AG08395 (cell line): ENCODE results near the gene TLR9.
A peak's percentile ranks its signal among the peaks of the same experiment; 100 is the strongest.

Experiments used
- DNase-seq: peaks from one replicate; pipeline ENCODE4 v3.0.0; 2012; ENCODE audit warnings: mixed read lengths, low spot score

TLR9 gene

DNA sequence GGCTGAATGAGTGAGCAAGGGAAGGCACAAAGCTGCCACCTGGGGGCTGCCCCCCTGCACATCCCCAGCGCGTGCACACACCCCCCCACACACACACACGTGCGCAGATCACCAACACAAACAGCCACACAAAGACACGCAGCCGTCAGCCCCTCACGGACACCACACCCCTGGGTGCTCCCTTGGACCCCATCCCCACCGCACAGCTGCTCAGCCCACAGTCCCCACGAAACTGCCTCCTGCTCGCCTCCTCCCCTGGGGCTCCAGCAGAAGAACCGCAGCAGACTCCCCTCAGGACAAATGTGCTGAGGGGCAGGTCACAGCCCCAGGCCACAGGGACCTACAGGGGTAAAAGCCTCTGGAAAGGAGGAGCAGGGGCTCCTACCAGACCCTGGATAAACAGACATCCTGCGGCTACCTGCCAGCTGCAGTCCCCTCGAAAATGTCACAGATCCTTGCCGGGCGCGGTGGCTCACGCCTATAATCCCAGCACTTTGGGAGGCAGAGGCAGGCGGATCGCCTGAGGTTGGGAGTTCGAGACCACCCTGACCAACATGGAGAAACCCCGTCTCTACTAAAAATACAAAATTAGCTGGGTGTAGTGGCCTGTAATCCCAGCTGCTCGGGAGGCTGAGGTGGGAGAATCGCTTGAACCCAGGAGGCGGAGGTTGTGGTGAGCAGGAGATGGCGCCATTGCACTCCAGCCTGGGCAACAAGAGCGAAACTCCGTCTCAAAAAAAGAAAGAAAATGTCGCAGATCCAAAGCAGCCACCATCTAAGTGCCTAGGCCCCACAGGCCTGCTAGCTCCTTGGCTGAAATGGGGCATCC lies 7.0 kb upstream of the TLR9 start:
- DNase-seq: no peak

DNA sequence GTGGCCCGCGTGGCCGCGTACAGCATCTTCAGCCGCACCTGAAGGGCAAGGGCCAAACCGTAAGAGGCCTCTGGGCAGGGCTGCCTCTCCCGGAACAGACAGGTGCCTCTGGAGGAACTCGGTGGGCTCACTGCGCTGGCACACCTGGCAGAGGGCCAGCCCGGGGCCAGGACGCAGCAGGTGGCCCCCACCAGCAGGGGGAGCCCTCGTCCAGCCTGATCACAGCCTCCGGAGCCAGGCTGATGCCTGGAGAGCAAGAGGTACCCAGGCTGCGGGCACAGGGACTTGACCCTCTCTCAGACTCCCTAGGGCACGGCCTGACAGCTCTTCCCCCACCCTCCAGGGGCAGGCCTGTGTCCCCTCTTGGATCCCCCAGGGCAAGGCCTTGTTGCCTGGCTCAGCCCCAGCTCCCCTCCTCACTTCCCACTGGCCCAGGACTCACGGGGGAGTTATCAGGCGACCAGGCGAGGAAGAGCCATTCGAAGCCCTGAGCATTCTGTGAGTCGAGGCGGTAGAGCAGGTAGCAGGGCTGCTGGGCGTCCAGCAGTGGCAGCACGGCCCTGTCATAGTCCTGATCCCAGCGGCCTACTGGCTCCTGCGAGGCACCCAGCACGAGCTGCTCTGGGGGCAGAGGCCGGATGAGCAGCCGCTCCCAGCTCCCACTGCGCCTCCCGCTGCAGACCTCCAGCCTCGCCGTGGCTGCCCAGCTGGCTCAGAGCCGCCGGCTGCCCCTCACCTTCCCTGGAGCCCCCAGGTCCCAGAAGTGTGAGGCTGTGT lies 6.2 kb upstream of the TLR9 start:
- peak; percentile 68 for DNase-seq

DNA sequence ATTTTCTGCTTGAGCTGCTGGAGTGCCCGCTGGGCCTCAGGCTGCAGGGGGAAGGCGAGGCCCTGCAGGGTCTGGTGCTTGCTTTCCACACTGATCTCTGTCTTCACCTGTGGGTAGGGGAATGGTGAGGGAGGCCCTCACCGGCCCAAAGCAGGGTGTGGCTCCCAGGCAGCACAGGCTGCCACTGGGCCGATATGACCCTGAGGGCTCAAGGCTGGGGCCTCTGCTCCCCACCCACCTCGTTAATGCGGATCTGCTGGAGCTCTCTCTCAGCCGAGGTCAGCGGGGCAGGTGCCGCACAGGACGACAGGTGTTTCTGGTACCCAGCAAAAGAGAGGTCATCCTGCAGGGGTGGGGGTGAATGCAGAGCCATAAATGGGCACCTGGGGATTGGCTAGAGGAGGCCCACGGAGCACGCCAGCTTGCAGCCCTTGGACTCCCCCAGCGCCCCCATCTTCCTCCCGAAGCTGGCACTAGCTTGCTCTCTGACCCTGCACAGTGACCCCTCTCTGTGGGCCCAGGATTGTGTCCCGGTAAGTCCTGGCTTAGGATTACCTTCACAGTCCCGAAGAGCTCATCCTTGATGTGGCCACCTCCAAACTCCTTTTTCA lies 5.5 kb upstream of the TLR9 start:
- DNase-seq: no peak

DNA sequence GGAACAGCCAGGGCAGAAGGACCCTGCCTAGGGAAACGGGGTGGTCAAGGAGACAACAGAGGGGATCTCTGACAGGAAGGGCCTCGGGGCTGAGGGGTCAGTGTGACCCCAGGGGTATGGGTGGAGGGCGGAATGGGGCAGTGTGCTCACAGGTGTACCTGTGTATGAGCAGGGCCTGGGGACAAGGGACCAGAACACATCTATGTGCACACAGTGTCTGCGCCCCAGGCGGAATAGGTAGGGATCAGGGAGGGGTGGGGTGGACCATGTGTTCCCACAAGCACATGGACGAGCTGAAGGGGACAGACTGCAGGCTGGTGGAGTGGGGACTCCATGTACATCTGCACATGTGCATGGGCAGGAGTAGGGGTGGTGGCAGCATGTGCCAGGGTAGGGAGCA lies 5.0 kb upstream of the TLR9 start:
- DNase-seq: no peak

DNA sequence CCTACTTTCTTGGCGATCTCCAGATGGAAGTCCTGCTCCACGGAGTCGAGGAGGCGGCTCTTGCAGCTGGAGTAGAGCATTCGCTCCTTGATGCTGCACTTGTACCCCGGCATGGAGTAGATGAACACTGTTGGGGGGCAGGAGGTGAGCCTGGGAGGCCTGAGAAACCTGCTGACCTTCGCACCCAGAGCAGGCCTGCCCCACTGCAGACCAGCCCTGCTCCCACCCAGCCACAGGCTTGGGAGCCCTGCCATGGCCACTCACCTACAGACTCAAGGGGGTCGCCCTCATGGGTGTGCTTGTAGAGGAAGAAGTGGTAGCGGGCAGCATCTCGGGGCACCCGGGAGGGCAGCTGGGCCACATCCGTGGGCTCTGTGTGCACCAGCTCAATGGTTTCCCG lies 4.2 kb upstream of the TLR9 start:
- no peak for DNase-seq

DNA sequence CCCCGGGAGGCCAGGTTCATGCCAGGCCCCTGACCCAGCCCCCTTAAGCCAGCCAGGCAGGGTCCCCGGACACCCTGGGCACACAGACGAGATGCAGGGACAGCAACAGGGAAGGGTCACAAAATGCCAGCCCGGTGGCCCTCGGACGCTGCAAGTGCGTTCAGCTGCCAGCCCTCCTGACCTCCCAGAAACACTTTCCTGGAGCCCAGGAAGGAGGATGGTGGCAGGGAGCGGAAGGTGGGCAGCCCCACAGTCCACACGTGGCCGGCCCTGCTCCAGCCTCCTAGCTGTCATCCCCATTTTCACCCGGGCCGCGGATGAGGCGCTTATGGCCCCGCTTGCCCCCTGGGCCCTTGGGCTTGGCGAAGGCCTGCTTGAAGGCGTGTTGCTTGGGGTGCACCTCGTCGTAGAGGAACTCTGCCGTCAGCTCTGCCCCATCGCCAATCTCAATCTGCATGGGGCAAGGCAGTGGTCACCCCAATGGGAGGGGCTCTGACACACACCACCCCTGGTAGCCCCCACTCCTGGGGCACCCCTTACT lies 3.4 kb upstream of the TLR9 start:
- DNase-seq: no peak

DNA sequence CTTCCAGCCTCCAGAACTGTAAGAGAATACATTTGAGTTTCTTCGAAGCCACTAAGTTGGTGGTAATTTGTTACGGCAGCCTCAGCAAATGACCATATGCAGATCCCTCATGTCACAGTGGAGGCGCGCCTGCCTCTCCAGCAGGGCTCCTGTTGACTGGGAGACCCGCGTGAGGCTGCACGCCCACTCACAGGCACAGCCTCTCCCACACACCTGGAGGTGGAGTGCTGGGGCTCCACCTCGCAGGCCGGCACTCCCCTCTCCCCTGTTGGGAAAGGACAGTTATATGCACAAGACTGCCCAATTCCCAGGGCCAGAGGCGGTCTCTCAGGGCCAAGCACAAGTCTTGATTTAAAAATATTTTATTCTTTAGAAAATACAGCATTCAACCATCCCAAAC lies 2.8 kb upstream of the TLR9 start:
- DNase-seq: no peak

DNA sequence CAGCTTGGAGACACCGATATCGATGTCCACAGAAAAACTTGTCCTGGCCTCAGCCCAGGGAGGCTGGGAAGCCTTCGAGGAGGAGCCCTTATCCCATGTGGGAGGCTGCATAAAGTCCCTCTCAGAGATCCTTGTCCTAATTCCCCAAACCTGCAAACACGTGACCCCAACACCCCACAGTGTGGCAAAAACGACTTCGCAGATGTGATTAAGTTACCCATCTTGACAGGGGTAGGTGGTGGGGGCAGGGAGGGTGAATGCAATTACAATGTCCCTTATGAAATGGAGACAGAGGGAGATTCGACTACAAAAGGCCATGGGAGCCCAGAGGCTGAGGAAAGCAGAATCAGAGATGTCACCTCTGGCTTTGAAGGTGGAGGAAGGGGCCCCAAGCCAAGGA lies 2.3 kb upstream of the TLR9 start:
- no peak for DNase-seq

DNA sequence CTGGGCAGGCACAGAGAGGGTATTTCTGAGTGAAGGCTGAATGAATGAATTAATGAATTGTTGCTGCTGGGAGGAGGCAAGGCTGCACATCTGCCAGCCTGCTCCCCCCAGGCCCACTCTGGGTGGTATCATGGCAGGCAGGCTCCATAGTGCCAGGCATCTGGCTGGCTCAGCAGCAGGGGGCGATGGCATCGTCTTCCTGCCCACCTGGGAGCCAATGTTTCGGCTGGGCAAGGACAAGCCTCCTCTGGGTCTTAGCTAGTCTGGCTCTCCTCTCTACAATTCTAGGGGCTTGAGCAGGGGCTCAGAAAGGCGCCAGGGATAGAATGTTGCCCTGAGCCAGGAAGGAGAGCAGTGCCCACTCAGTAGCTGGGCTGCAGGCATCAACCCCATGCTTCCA lies 1.7 kb upstream of the TLR9 start:
- DNase-seq: no peak

DNA sequence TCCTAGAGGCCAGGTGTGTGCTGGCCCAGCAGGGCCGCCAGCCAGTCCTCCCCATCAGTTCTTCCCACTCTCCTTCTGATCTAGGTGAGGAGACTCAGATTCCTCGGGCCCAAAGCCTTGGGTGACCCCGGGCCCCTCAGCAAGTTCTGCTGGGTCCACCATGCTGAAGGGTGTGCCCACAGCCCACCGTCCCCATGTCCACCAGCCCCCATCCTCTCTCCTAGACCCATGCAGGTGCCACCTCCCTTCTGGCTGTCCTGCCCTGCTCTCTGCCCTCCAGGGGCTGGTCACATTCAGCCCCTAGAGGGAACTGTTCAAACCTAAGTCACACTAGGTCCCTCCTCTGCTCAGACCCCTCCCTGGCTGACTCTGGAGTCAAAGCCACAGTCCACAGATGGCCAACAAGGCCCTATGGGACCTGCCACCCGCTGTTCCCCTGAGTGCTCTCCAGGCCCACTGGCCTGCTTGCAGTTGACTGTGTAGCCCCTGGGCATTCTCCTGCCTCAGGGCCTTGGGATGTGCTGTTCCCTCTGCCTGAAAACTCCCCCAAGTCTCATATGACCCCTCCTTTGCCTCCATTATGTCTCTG lies 878 bp upstream of the TLR9 start:
- no peak for DNase-seq

DNA sequence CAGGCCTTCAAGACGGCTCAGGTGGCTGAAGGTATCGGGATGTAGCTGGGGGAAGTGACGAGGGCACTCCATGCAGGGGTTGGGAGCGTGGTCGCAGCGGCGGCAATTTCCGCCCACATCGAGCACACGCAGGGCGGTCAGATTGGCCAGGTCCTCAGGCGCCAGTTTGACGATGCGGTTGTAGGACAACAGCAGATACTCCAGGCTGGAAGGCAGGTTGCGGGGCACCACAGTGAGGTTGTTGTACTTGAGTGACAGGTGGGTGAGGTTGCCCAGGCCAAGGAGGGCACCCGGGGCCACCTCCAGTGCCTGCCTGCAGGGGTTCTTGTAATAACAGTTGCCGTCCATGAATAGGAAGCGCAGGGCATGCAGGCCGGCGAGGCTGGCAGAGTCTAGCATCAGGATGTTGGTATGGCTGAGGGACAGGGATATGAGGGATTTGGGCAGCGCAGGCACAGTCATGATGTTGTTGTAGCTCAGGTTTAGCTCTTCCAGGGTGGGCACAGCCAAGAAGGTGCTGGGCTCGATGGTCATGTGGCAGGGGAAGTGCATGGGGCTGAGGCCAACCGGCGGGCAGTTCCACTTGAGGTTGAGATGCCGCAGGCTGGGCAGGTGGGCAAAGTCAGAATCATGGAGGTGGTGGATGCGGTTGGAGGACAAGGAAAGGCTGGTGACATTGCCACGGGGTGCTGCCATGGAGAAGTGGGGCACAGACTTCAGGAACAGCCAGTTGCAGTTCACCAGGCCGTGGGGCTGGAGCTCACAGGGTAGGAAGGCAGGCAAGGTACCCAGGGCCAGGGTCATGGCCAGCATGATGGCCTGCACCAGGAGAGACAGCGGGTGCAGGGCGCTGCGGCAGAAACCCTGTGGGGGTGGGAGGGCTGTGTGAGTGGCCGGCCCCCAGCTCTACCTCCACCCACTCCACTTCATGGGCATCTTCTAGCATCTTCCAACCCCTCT lies 1.7 kb downstream of the TLR9 start:
- DNase-seq: no peak

DNA sequence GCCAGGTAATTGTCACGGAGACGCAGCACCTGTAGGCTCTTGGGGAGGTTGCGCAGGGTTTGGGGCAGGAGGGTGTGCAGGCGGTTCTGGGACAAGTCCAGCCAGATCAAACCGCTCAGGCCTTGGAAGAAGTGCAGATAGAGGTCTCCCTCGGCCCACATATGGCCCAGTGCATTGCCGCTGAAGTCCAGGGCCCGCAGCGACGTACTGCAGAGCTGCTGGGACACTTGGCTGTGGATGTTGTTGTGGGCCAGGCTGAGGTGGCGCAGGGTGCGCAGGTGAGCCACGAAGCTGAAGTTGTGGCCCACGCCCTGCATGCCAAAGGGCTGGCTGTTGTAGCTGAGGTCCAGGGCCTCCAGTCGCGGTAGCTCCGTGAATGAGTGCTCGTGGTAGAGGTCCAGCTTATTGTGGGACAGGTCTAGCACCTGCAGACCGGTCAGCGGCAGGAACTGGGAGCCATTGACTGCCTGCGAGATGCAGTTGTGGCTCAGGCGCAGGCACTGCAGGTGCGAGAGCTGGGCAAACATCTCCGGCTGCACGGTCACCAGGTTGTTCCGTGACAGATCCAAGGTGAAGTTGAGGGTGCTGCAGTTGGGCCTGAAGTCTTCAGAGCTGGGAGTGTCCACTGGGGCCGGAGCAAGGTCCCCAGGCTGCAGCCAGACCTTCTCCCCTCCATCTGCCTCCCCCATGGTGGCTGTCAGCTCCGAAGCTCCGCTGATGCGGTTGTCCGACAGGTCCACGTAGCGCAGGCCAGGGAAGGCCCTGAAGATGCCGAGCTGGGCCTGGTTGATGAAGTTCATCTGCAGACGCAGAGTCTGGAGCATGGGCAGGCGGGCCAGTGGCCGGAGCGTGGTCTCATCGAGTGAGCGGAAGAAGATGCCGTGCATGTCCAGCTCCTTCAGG lies 2.9 kb downstream of the TLR9 start:
- DNase-seq: no peak

DNA sequence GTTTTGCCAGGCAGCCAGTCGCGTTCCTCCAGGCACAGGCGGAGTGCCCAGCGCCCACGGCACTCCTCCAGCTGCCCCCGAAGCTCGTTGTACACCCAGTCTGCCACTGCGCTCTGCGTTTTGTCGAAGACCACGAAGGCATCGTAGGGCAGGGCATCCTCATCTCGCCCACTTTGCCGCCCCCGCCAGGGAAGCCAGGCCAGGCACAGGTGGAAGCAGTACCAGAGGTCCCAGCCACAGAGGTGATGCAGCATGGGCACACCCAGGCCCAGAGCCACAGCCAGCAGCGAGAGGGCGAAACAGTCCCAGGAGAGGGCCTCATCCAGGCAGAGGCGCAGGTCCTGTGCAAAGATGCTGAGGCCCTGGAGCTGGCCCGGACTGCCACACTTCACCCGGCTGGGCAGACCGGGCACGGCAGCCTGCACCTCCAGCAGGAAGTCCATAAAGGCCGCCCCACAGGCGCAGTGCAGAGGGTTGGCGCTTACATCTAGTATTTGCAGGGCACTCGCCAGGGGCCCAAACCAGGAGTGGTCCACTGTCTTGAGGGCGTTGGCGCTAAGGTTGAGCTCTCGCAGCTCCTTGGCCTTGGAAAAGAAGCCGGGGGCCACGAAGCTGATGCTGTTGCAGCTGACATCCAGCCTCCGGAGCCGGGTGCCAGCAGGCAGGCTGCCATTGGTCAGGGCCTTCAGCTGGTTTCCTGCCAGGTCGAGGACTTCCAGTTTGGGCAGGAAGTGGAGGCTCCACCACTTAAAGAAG lies 3.7 kb downstream of the TLR9 start:
- DNase-seq: no peak

DNA sequence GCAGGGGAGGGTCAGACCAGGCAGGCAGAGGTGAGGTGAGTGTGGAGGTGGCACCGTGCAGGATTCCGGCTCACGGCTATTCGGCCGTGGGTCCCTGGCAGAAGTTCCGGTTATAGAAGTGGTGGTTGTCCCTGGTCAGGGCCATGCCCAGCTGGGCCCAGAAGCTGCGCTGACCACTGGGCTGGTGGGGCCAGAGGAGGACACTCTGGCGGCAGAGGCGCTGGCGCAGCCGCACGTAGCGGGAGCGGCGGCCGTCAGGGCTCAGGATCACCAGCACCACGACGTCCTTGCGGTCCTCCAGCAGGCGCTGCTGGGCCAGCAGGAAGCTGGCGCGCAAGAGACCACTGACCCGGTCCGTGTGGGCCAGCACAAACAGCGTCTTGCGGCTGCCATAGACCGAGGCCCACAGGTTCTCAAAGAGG lies 4.3 kb downstream of the TLR9 start:
- no peak for DNase-seq

DNA sequence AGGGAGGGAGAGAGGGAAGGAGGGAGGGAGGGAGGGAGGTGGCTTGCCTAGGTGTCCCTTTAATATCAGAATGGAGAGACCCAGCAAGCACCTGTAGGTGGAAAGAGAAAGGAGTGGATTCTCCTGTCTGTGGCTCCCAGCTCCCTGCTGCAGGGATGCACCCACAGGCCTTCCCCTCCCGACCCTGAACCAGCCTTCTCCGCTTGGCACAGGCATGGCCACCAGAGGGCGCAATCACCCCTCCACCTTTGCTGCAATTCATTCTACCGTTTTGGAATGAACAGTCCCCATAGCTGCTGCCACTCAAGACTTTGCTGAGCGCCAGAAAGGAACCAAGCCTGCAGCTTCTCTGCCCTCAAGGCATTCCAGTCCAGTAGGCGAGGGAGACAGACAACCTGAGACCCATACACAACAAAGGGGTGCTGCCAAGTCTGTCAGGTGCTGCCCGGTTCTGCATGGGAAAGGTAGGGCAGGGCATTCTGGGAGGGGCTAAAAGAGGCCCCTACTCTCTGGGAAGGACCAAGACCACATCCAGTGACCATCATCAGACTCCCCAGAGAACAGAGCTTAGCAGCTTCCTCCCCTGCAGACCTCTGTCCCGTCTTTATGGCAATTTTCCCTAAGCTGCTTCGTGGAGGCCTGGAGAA lies 4.9 kb downstream of the TLR9 start:
- peak; percentile 87 for DNase-seq

DNA sequence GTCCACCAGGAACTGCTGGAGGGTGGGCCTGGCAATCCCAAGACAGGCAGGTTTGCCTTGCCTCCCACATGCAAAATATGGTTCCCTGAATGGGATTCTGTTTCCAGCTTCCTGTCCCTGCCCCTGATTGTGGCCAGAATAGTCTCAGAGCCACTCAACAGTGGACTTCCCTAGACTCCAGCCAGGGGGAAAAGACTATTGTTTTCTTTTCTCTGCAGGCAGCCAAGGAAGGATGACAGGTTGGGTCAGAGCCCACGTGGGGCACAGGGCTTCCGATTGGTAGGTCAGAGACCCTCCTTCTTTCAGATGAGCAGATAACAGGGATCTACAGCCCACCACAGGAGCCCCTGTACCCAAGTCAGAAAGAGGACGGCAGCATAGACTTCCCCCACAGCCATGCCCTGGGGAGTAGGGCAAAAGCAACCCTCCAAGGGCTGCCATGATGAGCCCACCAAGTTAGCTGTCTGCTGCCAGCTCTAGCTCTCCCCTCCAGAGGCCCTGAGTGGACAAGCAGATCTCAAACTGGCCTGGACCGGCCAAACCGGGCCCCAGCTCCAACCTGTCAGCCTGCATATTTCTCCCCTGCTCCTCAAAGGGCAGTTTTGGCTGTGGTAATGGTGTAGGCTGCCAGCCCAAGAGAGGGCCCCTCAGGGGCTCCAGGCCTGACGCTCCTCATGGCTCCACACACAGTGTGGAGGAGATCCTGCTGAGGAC lies 6.4 kb downstream of the TLR9 start:
- no peak for DNase-seq

DNA sequence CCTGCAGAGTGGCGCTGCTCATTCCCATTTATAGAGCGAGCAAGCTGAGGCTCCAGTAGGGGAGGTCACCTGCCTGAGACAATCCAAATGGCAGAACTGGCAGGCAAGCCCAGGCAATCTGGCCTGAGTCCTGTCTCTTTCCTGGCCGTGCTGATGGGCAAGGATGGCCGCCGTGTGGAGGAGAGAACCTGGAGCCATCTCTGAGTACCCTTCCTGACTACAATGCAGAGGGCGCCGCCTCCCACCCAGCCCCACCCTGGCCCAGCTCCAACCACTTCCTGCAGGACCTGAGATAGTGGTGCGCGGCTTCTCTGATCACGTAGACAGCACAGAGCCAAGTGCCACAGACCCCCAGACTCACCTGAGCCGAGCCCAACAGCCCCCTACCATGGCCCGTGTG lies 7.0 kb downstream of the TLR9 start:
- DNase-seq: no peak

DNA sequence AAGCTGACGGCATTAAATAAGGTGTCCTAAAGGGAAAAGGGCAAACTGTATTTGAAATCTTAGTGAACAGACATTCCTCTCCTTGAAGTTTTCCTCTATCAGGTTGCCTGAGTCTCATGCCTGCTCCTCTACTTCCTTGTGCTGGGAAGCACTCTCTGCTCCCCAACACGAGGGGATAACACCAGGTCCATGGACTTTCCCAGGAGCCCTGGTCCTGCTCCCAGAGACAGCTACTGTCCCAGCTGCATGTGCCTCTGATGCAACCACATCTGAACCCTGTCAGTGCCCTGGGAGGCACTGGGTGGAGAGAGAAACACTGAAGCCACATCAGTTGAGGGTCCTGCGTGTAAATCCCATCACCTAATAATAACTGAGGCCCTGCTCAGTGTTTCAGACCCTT lies 7.4 kb downstream of the TLR9 start:
- DNase-seq: no peak
